ENCODE data around the gene CCDC69. TPM values are rescaled to one million over a fixed set of nuclear protein-coding genes. Genes with fewer than 3 reads are reported as not detected.

The CCDC69 gene
- total and polyA plus RNA-seq, 2 of the 8 experiments (the other 6 are each of a cell fraction or from before 2014, with no cell fraction given), result 8.4 to 10.8 TPM

DNA sequence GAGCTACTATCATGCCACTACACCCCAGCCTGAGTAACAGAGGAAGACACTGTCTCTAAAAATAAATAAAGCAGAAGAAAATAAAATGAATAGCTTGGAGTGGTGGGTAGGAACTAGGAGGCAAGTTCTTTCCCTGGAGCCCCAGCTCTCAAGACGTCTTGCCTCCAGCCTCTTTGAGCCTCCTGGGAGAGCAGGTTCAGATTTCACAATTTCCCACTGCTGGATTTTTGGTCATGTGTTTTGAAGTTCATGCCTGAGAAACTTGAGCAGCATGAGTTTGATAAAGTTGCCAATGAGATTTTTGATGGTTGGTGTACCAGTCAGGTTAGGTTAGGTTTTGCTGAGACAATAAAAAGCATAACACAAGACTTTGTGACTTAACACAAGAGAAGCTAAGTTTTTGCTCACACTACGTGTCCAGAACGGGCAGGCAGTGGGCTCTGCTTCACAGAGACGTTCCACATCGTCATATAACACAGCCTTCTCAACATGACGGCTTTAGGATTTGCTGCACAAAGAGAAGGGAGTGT, 4.1 kb upstream of the CCDC69 start (continued):
- TF ChIP-seq, protein P1, sequence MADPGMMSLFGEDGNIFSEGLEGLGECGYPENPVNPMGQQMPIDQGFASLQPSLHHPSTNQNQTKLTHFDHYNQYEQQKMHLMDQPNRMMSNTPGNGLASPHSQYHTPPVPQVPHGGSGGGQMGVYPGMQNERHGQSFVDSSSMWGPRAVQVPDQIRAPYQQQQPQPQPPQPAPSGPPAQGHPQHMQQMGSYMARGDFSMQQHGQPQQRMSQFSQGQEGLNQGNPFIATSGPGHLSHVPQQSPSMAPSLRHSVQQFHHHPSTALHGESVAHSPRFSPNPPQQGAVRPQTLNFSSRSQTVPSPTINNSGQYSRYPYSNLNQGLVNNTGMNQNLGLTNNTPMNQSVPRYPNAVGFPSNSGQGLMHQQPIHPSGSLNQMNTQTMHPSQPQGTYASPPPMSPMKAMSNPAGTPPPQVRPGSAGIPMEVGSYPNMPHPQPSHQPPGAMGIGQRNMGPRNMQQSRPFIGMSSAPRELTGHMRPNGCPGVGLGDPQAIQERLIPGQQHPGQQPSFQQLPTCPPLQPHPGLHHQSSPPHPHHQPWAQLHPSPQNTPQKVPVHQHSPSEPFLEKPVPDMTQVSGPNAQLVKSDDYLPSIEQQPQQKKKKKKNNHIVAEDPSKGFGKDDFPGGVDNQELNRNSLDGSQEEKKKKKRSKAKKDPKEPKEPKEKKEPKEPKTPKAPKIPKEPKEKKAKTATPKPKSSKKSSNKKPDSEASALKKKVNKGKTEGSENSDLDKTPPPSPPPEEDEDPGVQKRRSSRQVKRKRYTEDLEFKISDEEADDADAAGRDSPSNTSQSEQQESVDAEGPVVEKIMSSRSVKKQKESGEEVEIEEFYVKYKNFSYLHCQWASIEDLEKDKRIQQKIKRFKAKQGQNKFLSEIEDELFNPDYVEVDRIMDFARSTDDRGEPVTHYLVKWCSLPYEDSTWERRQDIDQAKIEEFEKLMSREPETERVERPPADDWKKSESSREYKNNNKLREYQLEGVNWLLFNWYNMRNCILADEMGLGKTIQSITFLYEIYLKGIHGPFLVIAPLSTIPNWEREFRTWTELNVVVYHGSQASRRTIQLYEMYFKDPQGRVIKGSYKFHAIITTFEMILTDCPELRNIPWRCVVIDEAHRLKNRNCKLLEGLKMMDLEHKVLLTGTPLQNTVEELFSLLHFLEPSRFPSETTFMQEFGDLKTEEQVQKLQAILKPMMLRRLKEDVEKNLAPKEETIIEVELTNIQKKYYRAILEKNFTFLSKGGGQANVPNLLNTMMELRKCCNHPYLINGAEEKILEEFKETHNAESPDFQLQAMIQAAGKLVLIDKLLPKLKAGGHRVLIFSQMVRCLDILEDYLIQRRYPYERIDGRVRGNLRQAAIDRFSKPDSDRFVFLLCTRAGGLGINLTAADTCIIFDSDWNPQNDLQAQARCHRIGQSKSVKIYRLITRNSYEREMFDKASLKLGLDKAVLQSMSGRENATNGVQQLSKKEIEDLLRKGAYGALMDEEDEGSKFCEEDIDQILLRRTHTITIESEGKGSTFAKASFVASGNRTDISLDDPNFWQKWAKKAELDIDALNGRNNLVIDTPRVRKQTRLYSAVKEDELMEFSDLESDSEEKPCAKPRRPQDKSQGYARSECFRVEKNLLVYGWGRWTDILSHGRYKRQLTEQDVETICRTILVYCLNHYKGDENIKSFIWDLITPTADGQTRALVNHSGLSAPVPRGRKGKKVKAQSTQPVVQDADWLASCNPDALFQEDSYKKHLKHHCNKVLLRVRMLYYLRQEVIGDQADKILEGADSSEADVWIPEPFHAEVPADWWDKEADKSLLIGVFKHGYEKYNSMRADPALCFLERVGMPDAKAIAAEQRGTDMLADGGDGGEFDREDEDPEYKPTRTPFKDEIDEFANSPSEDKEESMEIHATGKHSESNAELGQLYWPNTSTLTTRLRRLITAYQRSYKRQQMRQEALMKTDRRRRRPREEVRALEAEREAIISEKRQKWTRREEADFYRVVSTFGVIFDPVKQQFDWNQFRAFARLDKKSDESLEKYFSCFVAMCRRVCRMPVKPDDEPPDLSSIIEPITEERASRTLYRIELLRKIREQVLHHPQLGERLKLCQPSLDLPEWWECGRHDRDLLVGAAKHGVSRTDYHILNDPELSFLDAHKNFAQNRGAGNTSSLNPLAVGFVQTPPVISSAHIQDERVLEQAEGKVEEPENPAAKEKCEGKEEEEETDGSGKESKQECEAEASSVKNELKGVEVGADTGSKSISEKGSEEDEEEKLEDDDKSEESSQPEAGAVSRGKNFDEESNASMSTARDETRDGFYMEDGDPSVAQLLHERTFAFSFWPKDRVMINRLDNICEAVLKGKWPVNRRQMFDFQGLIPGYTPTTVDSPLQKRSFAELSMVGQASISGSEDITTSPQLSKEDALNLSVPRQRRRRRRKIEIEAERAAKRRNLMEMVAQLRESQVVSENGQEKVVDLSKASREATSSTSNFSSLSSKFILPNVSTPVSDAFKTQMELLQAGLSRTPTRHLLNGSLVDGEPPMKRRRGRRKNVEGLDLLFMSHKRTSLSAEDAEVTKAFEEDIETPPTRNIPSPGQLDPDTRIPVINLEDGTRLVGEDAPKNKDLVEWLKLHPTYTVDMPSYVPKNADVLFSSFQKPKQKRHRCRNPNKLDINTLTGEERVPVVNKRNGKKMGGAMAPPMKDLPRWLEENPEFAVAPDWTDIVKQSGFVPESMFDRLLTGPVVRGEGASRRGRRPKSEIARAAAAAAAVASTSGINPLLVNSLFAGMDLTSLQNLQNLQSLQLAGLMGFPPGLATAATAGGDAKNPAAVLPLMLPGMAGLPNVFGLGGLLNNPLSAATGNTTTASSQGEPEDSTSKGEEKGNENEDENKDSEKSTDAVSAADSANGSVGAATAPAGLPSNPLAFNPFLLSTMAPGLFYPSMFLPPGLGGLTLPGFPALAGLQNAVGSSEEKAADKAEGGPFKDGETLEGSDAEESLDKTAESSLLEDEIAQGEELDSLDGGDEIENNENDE (IDR thresholded peaks at IDR 0.05; ENCODE audit: insufficient replicate concordance, low read length), result no peak
- no peak for TF ChIP-seq SUZ12 (IDR thresholded peaks at IDR 0.05; ENCODE audit: low read length)
- no peak for TF ChIP-seq JUND (IDR thresholded peaks at IDR 0.05; ENCODE audit: low read length)
- no peak for TF ChIP-seq HDAC2 (IDR thresholded peaks at IDR 0.05; ENCODE audit: borderline replicate concordance in 1 of 2, low read depth in 2 of 2, low read length in 2 of 2)
- TF ChIP-seq NANOG (IDR thresholded peaks at IDR 0.05; ENCODE audit: insufficient read depth, low read depth, low read length, poor library complexity, severe bottlenecking), result no peak
- TF ChIP-seq, protein P2, sequence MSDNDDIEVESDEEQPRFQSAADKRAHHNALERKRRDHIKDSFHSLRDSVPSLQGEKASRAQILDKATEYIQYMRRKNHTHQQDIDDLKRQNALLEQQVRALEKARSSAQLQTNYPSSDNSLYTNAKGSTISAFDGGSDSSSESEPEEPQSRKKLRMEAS (IDR thresholded peaks at IDR 0.05), result no peak
